Measurements from ENCODE around the gene RANBP9.

RANBP9 gene

DNA sequence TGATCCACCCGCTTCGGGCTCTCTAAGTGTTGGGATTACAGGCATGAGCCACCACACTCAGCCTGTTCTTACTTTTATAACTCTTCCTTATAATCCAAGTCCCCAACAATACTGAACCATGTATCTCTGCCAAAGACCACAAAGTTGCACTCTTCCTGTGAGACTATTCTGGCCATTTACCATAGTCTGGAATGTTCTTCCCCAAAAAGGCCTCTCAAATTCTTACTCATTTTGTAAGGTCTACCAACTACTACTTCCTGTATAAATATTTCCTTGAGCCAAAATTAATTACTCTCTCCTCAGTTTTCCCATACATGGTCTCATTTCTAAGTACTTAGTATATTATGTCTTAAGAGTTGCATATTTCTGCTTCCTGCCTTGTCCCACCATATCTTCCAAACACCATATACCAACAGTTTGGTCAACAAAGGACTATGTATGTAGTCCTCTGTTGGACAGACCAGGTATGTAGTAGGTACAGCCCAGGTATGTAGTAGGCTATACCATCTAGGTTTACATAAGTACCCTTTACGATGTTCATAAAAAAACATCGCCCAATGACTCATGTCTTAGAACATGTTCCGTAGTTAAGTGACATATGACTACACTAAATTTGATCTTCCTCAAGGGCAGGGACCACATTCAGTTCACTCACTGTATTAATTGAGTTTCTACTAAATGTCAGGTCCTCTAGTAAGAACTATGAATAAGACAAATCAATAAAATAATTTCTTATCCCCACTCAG is 22.0 kb downstream of the RANBP9 start:
- H3K27me3 ChIP-seq = no peaks in the 10 kb centered on the region
- H3K36me3 ChIP-seq = peaks cover 0 to 6% (median 0%) of the 10 kb centered on the region in 3 donors
- no peaks in the 10 kb centered on the region for H3K9me3 ChIP-seq
- H3K27ac ChIP-seq = peak overlapping the region in 1 of 2 donors; percentile 17
- H3K4me1 ChIP-seq = peaks cover 0 to 61% (median 8%) of the 10 kb centered on the region in 4 donors
- intact Hi-C loops (cut with DNase I; ENCODE audit: low total_unique reads) = no loop called here
- no peak overlapping the region for H3K4me3 ChIP-seq
- DNase-seq = no peak
- TF ChIP-seq, protein P1, sequence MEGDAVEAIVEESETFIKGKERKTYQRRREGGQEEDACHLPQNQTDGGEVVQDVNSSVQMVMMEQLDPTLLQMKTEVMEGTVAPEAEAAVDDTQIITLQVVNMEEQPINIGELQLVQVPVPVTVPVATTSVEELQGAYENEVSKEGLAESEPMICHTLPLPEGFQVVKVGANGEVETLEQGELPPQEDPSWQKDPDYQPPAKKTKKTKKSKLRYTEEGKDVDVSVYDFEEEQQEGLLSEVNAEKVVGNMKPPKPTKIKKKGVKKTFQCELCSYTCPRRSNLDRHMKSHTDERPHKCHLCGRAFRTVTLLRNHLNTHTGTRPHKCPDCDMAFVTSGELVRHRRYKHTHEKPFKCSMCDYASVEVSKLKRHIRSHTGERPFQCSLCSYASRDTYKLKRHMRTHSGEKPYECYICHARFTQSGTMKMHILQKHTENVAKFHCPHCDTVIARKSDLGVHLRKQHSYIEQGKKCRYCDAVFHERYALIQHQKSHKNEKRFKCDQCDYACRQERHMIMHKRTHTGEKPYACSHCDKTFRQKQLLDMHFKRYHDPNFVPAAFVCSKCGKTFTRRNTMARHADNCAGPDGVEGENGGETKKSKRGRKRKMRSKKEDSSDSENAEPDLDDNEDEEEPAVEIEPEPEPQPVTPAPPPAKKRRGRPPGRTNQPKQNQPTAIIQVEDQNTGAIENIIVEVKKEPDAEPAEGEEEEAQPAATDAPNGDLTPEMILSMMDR (IDR thresholded peaks at IDR 0.05) = no peak

DNA sequence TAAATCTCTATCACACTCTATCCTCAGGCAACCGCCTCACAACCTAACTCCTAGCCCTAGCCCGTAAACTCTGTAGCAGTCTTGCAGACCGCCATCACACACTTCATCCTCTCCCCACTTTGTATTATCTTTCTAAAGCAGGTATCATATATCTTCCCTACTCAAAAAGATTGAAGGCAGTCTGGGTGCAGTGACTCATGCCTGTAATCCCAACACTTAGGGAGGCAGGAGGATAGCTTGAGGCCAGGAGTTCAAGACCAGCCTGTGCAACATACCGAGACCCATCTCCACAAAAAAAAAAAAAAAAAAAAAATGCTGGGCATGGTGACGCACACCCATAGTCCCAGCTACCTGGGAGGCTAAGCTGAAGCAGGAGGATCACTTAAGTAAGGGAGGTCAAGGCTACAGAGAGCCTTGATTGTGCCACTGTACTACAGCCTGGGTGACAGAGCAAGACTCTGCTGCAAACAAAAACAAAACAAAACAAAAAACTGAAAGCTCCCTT is 22.9 kb downstream of the RANBP9 start:
- Histone ChIP-seq H3K4me3 (no peak overlapping the region), H3K9me3 (no peaks in the 10 kb centered on the region), H3K4me1 (peaks cover 0 to 51% (median 8%) of the 10 kb centered on the region in 4 donors), H3K27ac (no peak overlapping the region), H3K36me3 (peaks cover 0 to 3% (median 0%) of the 10 kb centered on the region in 3 donors), H3K27me3 (no peaks in the 10 kb centered on the region)
- TF ChIP-seq, protein P1 (IDR thresholded peaks at IDR 0.05) = no peak
- intact Hi-C loops (cut with DNase I; ENCODE audit: low total_unique reads) = no loop called here
- DNase-seq = no peak

DNA sequence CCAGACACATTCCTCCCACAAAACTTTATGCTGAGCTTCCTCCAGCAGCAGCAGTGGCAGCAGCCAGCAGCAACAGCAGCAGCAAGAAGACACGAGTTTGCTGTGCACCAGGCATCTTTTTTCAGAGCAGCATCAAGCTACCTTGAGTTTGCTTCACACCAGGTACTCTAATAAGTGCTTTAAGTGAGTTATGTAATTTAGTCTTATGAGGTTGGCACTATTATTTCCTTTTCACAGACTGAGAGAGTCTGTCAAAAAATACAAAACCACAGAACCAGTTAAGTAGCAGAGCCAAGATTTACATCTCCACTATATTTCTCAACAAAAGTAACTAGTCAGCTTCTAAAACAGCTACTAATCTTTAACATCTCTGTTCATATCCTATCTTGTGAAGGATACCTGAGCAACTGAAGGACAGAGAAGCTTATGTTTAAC is 23.7 kb downstream of the RANBP9 start:
- no peaks in the 10 kb centered on the region for H3K9me3 ChIP-seq
- TF ChIP-seq, protein P1 (IDR thresholded peaks at IDR 0.05) = no peak
- DNase-seq = no peak
- no peak overlapping the region for H3K4me3 ChIP-seq
- H3K27ac ChIP-seq = no peak overlapping the region
- H3K4me1 ChIP-seq = peaks cover 0 to 44% (median 8%) of the 10 kb centered on the region in 4 donors
- H3K36me3 ChIP-seq = no peaks in the 10 kb centered on the region
- H3K27me3 ChIP-seq = no peaks in the 10 kb centered on the region
- intact Hi-C loops (cut with DNase I; ENCODE audit: low total_unique reads) = no loop called here

DNA sequence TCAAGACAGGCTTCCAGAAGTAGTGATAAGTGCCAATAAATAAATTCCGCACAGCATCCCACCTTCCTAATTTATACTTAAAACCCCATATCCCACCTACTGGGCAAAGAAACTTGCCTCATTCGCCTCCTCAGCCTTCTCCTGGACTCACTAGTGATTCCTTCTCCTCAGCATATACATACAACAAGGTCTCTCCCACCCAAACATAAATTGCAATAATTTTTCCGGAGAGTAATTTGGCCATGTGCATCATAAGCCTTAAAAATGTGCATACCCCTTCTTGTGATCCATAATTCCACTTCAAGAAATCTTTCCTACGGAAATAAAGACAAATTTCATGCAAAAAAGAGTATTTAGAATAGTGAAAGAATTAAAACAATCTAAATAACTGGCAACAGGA is 26.8 kb downstream of the RANBP9 start:
- Histone ChIP-seq H3K9me3 (no peaks in the 10 kb centered on the region), H3K4me1 (peaks cover 0 to 26% (median 8%) of the 10 kb centered on the region in 4 donors), H3K4me3 (no peak overlapping the region), H3K27ac (no peak overlapping the region), H3K36me3 (peaks cover 0 to 7% (median 0%) of the 10 kb centered on the region in 3 donors), H3K27me3 (no peaks in the 10 kb centered on the region)
- TF ChIP-seq, protein P1 (IDR thresholded peaks at IDR 0.05) = no peak
- intact Hi-C loops (cut with DNase I; ENCODE audit: low total_unique reads) = no loop called here
- no peak for DNase-seq

DNA sequence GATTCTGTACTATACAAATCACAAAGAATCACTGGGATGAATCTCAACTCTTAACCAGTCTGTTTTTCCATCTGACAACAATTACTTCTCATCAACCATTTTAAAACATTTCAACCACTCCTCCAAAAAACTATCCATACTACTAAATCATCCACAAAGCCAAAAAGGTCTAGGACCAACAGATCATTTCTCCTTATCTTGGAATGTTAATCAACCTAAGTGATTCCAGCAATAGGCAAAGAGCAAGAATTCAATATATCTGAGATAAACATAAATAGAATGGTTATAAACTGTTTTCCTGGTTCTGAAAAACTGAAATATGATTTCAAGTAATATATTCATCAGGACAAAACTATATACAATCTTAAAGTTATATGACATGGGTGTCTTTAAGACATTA is 28.6 kb downstream of the RANBP9 start:
- H3K4me3 ChIP-seq = no peak overlapping the region
- intact Hi-C loops (cut with DNase I; ENCODE audit: low total_unique reads) = no loop called here
- peaks cover 0 to 7% (median 0%) of the 10 kb centered on the region in 3 donors for H3K36me3 ChIP-seq
- no peak for DNase-seq
- TF ChIP-seq, protein P1 (IDR thresholded peaks at IDR 0.05) = no peak
- H3K27me3 ChIP-seq = no peaks in the 10 kb centered on the region
- no peaks in the 10 kb centered on the region for H3K9me3 ChIP-seq
- H3K4me1 ChIP-seq = peaks cover 0 to 15% (median 2%) of the 10 kb centered on the region in 4 donors
- no peak overlapping the region for H3K27ac ChIP-seq
